Raji (cell line): ENCODE data around the gene DLEC1.
A peak's percentile ranks its signal among the peaks of the same experiment; 100 is the strongest.

Source experiments
- POLR2A ChIP-seq: IDR thresholded peaks from 2 replicates; pipeline ENCODE4 v1.6.1; 2011; ENCODE audit warnings: low read depth, low read length, control low read depth; ENCODE audit not compliant: insufficient read depth

The DLEC1 gene

DNA sequence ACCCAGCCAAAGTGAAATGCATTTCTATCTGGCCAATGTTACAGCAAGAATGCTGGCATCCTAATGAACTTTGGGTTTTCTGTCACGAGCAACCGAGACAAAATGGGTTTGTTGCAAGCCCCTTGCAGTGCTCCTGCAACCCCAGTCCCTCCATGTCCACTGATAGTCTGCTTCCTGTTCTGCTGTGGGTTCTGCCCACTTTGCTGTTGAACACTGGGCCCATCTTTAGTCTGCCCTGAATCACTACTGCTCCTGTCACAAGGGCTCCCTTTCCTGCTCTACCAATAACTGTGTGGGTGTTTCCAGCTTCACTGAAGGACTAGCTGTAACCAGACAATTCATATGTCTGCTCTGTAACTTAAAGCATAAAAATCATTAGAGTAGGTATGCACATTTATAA is 113.6 kb downstream of the DLEC1 start:
- no peak for TF ChIP-seq POLR2A

DNA sequence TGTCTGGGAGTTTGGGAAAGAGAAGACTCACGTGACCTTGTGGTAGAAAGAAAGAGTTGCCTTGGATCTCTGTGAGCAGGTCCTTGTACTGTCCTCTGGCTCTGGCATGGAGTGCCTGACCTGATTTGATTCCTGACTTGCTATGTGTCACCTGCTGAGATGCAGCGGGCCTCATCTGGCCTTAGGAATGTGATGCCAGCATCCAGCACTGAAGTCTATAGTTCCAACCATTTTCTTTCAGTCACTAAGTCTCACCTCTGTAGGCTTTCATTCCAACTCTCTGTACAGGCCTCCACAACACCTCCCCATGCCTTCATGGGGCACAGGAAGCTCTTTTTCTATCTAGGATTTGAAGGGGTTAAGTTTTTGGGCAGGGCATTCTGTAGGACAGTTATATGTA is 114.2 kb downstream of the DLEC1 start:
- TF ChIP-seq POLR2A, result no peak

DNA sequence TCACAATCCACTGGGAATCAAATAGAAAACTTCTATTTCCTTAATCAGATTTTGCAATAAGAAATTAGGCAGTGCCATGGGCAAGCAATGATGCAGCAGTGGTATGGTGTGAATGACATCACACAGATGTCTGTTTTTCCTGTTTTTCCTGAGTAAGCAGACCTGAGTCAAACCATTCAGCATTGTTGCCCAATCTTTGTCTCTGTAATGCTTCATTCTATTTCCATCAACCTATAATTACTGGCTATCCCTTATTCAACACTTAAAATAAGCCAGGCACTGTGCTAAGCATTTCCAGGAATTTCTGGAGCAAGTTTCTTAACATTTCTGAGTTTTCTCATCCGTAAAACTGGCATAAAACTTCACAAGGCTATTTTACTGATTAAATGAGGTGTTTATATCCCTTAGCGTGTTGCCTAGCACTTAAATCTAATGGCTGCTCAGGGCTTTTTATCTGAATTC is 115.1 kb downstream of the DLEC1 start:
- no peak for TF ChIP-seq POLR2A

DNA sequence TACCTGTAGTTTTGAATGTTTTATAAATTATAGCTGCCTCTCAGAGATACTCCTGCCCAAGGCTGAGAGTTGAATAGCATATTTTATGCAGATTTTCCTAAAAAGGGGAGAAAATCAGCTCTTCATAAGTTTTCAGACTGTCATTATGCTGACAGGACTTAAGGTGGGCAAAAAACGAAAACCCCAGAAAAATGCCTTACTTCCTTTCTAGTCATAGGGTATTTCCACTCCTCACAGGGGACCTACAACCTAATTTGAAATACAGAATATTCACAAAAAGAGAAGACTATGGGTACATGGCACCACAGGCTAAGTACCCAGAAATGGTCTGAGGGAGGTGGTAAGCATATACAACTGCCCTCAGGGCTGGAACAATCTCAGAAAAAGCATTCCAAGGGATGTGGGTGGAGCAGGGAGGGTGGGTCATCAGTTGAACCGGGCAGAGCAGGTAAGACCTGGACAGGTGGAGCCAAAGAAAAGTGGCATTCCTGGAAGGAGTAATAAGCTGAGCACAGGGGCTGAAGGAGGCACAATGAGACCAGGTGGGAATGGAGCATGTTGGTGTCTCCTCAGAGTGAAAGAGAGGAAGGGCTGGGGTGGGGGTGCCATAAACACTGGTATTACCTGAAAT is 115.7 kb downstream of the DLEC1 start:
- TF ChIP-seq POLR2A, result no peak

DNA sequence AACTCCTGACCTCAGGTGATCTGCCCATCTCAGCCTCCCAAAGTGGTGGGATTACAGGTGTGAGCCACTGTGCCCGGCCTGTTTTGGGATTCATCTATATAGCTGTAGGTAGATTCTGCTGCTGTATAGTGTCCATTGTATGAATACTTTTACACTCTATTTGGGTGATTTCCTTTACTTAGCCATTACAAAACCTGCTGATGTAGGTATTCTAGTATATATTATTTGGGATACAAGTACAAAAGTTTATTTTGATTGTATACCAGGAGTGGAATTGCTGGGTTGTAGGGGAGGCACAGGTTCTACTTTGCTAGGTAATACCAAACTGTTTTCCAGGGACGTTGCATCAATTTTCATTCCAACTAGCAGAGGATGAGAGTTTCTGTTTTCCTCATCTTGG is 116.8 kb downstream of the DLEC1 start:
- TF ChIP-seq POLR2A, result no peak

DNA sequence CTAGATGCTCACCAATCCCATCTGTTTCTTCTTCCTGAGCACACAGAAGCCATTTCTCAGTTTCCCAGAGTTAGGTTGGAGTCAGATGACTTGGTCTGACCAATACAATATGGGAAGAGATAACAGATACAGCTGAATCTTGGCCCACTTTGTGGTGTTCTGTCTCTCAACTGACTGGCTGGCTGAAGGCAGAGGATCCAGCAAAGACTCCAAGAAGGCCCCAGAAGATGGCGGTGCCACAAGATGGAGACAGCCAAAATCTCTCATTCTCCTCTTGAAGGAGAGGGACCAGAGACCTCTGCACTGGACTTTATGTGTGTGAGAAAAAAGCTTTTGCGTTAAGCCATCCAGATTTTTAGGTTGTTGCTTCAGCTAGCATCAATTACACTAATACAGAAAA is 118.1 kb downstream of the DLEC1 start:
- TF ChIP-seq POLR2A, result no peak

DNA sequence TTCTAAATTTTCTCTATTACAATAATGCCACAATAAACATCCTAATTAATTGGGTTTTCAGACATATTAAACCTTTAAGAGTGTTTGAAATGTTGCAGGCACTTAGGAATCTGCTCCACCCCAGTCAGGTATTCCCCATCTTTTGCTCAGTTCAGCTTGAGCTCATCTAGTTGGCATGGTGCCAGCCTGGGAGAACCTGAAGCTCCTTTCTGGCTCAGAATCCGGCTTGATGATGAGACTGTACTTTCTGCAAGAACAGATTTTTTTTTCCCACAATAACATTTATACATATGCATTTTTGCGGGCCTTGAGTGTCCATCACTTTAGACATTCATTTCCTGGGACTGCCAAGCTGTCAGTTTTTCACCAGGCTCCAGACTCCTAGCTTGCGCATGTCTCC is 118.6 kb downstream of the DLEC1 start:
- no peak for TF ChIP-seq POLR2A

DNA sequence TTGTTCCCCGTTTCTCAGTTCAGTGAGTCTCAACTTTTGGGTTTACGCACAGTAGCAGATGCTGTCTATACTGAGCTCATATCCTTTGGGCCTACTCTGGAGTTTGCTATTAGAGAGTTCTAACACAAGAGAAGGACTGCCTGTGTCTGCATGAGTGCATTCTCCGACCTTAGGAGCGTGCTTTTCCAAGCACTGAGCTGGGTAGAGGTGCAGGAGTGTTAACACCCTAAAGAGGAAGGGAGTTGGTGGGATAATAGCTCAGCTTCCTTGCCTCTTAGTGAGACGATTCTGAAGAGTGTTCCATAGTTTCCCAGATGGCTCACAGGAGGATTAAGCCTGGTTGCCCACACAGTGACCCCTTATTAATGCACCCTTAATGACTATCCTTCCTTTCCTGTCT is 119.5 kb downstream of the DLEC1 start:
- TF ChIP-seq POLR2A, result no peak

DNA sequence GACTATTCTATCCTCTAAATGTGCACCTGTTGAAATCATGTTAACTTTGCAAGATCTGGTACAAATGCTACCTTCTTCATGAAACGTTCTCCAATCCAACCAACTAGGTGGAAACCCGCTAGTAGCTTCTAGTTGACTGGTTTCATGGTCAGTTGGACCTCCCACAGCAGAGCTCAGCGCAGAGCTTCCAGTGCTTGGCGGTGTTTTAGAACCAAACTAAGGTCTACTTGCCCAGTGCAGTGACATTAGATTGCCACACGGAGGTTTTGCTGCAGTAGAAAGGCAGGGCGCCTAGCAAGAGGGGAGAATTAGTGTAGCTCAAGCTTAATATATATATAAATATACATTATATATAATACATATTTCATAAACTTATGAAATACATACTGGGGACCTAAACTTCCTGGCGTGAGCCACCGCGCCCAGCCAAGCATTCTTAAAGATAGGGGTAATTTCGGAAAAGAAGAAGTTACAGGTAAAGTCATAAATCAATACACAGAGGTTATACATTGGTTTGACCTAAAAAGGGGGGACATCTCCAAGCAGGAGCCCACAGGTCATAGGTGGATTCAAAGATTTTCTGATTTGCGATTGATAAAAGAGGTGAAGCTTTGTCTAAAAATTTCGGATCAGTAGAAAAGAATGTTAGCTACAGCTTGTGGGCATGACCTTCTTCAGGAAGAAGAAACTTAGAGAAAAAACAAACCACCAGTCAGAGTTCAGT is 124.3 kb downstream of the DLEC1 start:
- TF ChIP-seq POLR2A, result no peak

DNA sequence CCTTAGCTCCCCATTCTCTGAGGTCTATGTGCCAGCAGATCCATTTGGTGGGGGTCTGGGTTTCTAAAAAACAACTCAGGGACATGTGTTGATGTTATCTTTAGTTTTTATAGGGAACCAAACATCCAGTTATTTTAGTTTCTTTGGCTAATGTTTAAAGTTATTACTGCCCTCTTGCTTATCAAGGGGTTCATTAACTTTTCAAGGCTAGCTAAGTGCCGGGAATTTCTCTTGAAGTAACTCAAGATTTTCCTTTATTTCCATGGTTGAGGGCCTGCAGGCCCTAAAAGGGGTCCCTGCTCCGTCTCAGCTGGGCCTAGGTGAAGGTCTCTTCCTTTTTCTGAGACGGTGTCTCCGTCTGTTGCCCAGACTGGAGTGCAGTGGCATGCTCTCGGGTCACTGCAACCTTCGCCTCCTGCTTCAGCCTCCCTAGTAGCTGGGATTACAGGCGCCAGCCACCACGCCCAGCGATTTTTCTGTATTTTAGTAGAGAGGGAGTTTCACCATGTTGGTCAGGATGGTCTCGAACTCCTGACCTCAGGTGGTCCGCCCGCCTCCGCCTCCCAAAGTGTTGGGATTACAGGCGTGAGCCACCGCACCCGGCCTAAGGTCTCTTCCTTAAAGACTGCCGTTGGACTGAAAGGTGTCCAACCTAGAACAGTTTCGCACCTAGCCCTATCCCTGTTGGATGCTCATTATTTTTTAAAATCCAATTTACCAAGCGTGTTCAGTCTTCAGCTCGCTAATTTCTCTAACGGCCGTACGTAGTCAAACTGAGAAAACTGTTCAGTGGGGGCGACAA is 125.0 kb downstream of the DLEC1 start:
- no peak for TF ChIP-seq POLR2A

DNA sequence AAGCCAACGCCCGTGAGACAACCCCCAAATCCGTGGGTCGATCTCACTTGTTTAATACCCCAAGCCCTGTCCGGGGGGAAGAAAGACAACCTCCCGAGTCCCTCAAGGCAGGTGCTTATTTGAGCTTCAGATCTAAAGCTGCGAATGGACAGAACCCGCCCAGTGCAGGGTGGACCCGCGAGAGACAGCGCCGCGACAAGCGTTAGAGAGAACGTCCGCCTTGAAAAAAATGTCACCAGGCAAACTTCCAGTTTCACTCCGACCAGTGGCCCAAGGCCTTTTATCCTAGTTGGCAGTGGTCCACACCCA is 125.6 kb downstream of the DLEC1 start:
- TF ChIP-seq POLR2A, result no peak

DNA sequence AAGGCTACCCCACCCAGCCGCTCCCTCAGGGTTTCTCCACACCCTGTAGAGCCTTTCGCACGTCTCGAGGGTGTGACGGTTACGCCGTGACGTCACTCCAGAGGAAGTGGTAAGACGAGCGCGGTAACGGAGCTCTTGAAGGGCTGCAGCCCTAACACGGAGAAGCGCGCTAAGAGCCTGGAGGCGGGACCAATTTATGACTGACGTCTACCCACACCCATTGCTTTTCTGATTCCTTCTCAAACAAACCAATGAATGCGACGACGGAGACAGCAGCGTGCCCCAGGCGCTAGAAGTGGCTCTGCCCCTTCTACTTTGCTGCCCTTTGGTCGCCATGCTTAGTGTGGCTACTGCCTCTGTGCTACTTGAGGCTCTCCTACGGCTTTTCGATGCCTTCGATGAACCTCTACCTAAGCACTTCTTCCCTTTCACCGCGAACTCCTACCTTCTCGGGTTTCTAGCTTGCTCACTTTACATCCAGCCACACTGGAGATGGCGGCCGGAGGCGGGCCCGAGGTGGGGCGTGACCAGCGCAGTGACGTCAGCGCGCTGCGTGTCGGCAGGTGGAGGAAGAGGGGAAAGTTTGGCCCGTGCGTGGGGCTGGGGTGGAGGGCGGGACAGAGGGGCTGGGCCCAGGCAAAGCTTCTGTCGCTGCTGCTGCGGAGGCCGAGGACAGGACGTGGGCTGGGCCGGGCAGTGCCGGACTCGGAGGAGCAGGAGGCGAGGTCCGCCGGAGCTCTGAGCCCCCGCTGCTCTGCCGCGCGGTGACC is 126.1 kb downstream of the DLEC1 start, which contains the start of gene OXSR1:
TSS of gene OXSR1 (plus strand) at position 586 of the 770 bp plus-strand sequence. CDS start 340 bp downstream, outside the sequence.
- TF ChIP-seq POLR2A, result peak; percentile 87

DNA sequence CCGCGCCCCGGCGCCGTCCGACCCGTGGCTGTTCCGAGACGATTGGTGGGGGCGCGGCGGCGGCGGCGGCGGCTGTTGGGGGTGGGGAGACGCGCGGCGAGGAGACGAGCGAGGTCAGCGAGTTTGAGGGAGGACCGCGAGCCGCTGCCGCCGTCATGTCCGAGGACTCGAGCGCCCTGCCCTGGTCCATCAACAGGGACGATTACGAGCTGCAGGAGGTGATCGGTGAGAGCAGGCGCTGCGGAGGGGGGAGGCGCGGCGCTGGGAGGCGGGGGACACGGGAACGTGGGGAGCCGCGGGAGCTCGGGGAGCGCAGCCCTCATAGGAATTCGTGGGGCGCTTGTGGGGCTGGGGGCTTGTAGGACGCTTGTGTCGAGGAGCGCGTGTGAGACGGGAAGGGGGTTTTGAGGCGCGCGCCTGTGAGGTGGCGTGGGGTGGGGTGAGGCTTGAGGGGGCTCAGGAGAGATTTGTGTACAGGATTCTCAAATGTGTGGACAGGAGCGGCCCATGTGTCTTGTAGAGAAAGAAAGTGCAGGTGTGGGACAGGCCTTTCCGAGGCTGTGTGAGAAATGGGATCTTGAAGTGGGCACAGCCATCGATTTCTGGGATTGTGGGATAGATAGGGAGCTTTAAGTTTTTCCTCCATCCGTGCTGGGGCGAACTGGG is 126.8 kb downstream of the DLEC1 start:
- no peak for TF ChIP-seq POLR2A

DNA sequence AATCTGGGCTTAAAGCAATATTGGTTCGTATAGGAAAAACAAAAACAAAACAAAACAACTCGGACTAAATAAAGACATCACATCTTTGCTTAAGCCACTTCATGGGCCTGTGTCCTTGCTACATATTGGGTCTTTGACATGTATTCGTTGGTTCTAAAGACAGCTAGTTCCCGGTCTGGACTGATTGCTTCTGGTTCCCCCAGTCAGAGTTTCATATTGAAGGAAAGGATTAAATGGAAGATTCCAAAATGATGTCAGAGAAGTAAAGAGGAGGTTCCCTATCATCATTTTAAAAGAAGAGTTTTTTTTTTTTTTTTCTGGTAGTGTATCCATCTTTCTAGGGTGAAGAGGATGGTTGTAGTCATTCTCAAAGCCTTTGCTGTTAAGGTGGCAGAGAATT is 128.6 kb downstream of the DLEC1 start:
- no peak for TF ChIP-seq POLR2A
